Measurements from ENCODE around the gene RNF207.
A peak's percentile ranks its signal among the peaks of the same experiment; 100 is the strongest.

Gene RNF207

DNA sequence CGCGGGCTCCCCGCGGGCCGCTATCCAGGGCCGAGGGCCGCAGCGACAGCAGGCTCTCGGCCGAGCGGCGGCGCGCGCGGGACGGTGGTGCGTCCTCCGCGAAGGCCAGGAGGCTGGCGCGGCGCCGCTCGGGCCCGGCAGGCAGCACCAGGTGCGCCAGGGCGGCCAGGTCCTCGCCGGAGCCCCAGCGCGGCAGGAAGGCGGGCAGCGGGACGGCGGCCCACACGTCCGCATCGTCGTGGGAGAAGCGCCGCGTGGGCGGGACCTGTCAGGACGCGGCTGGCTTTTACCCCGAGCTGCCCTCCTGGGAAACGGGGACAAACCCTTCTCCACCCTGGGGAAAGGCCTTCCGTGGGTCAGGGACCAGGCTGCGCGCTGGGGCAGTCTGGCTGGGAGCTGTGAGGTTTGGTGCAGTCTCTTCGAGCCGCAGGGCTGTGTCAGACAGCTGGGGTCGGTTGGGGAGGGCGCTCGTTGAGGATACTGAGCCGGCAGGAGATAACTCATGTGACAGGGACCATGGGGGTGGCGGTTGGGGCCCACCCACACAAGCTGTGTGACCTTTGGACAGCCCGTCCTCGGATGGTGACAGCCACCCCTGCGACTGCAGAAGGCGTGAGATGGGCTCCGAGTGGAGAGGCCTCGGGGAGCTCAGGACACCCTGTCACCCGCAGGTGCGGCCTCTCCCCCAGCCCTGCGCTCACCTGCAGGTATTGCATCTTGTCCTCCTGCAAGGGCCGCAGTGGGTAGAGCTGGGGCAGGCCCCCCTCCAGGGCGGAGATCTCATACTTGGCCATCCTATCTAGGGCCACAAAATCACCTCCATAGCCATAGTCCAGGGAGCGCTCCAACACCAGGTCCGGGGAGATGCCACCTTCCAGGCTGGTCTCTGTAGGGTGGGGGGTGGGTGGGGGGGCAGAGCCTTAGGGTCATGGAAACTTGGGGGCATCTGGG is 44.1 kb downstream of the RNF207 start:
- DNase-seq (ENCODE audit: low read depth in 2 of 2): no peak

DNA sequence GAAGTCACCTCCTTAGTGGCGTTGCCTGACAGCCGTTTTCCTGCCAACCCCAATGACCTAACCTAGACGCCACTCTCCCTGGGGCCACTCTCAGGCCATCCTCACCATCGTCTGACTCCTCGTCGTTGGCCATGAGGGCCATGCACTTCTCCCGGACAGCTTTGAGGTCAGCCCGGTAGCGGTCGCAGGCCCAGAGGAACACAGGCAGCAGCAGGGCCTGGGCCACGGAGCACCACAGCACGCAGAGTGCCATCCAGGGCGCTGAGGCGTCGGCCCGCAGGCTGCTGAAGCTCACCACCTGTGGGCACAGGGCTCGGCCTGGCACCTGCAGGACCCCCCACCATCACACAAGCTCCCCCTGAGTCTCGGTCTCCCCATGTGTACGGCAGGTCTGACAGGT is 45.3 kb downstream of the RNF207 start:
- DNase-seq (ENCODE audit: low read depth in 2 of 2): no peak

DNA sequence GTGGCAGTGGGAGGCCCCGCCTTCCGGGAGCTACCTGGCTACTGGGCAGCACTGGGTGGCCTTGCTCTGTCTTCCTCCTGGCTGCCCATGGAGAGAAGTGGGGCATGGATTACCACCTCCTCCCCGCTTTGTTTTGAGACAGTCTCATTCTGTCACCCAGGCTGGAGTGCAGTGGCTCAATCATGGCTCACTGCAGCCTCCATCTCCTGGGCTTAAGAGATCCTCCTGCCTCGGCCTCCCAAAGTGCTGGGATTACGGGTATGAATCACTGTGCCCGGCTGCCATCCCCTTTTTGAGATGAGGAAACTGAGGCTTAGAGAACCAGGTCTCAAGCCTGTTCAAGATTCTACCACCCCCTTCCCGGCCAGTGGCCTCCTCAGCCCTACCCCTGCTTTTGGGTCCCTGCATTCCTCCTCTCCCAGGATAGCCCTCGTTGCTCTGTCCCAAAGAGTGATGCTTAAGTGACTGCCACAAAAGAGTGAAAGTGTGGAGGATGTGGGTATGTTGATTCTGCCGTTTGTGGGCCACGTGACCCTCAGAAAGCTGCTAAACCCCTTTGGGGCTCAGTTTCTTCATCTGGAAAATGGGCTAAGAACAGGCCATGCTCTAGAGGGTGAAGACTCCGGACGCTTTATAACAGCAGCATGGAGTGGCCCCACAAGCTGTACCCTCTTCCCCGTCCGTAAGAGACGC is 45.9 kb downstream of the RNF207 start:
- DNase-seq (ENCODE audit: low read depth in 2 of 2): no peak

DNA sequence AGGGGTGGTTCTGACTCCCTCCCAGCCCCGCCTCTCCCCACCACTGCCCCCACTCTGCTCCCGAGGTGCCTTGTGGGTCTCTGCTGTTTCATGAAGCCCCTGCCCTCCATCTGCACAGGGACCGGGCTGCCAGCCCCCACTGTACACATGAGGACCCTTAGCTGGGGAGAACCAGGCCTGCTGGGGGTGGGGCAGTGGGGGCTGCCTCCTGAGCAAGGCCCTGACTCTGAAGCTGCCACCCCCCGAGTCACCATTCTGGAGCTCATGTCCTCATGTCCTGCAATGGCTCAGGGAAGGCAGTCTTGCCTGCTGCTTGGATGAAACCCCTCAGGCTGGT is 46.4 kb downstream of the RNF207 start:
- DNase-seq (ENCODE audit: low read depth in 2 of 2): no peak

DNA sequence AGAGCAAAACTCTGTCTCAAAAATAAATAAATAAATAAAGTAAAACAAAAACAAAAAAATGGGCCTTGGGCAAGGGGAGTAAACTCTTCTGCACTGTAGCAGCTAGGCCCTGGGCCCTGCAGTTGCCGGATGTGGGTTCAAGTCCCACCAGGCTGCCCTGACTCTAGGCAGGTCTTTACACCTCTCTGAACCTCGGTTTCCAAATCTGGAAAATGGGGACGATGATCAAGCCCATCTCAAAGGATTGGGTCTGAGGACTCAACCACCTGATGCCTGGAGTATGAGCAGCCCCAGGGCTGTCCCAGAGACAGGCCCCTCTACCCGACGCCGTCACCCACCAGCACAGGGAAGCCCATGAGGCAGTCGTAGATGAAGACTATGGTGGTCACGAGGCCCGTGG is 47.5 kb downstream of the RNF207 start:
- no peak for DNase-seq (ENCODE audit: low read depth in 2 of 2)

DNA sequence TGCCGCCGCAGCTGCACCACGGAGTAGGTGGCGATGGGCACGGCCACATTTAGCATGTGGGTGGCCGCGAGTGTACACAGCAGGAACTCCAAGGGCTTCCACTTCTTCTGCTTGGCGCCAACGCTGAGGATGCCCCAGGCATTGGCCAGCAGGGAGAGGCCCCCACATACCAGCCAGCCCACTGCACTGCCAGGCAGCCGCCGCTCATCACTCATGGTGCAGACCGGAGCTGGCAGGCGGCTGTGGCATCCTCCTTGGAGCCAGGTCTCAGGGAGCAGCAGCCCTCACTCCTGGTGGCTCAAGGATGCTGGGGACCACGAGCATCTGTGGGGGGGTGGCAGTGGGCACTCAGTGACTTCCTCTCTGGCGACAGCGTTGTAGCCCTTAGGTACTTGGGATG is 48.8 kb downstream of the RNF207 start:
- no peak for DNase-seq (ENCODE audit: low read depth in 2 of 2)

DNA sequence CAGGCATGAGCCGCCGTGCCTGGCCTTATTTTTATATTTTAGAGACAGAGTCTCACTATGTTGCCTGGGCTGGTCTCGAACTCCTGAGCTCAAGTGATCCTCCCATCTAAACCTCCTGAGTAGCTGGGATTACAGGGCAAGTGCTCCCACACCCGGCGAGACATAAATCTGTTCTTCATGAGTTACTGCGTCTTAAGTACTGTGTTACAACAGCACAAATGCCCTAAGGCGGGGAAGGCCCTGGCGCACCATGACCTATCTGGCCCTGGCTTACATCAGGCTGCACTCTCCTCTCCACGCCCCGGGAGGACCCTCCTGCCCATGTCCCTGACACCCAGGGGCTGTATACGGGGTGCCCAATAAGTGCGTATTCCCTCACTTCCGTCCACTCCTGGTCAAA is 50.7 kb downstream of the RNF207 start:
- no peak for DNase-seq (ENCODE audit: low read depth in 2 of 2)

DNA sequence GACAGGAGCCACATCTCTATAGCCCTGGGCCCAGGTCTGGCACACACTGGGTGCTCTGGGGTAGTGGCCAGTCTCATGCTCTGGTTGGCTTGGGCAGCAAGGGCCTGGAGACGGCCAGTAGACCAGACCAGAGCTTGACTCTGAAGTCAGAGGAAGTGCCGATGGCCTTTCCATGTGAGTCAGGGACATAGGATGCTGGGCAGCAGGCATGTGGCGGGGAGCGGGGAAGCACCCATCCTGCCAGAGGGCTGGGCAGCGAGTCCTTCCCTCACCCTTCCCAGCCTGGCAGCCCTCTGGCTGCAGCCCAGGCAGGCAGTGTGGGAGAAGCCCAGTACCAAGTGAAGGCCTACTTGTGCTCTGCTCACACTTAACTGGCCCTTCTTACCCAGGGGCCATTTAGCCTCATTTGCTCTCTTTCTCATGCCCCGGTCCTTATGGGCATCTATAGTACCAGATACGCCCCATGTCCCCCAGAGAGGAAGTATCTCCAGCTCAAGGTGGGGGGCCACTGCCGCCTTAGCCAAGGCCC is 51.7 kb downstream of the RNF207 start:
- DNase-seq (ENCODE audit: low read depth in 2 of 2): no peak

DNA sequence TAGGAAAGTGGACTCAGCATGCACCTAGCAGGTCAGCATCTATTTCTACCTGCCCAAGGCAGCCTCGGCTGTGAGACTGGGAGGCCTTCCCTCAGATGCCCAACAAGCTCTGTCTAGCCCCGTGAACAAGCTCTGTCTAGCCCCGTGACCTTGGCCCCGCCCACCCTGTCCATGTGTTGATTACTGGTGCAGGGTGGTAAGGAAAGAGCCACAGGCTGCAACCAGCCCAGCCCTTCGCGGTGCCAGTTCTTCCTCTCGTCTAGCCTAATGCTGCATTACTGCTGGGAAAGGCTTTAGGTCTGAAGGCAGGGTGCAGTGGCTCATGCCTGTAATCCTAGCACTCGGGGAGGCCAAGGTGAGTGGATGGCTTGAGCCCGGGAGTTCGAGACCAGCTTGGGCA is 52.8 kb downstream of the RNF207 start:
- no peak for DNase-seq (ENCODE audit: low read depth in 2 of 2)

DNA sequence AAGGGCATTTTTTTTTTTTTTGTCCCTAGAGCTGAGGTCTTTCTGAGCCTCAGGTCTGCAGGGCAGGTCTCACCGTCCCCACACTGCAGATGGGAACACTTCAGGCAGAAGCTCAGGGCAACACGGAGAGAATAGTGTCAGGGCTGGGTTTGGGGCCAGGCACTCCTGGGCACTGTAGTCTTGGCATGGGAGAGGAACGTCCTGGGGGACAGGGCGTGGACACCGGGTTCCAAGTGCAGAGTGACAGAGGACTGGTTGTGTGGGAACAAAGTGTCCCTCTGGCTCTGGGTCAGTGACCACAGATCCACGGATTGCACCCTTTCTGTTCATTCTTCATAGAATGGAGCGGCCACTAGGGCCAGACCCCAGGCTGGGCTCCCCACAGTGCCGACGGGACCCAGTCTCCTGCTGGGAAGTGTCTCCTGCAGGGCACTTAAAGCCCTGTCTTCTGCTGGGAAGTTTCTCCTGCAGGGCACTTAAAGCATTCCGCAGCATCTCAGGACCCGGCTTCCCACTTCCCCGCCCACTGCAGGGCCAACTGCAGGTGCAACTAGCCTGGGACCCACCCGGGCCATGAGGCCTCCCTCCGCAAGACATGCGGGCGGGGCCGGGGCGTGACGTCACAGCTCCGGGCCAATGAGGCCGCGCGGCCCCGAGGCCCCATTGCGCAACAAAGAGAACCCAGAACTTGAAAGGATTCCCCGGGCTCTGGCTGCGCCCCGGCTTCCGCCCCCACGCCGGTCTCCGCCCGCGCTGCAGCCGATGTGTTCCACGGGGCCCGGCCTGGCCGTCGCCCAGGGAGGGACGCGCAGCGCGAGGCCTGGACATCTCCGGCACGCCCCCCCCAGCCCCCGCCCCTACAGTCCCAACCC is 53.8 kb downstream of the RNF207 start:
- DNase-seq (ENCODE audit: low read depth in 2 of 2): peak; percentile 57 to 58

DNA sequence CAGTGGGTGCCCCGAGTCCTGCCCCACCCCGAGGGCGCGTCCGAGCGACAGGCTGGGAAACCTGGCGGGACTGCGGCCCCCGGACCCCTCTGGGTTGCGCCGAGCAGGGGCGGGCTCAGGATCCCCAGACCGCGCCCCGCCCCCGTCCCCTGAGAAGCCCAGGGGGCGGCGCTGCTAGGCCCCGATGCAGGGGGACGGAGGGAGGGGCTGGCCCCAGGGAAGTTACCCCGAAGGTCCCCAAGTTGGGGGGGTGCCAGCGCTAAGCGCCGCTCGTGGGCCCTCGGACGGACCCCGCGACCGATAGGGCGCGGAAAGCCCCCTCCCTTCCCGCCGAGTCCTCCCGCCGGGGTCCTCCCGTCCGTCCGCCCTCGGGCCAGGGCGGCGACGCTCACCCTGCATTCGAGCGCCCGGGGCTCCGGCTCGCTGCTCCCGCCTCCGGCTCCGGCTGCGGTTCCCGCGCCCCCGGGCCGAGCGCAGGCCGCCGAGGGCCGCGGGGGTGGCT is 54.6 kb downstream of the RNF207 start:
- no peak for DNase-seq (ENCODE audit: low read depth in 2 of 2)

DNA sequence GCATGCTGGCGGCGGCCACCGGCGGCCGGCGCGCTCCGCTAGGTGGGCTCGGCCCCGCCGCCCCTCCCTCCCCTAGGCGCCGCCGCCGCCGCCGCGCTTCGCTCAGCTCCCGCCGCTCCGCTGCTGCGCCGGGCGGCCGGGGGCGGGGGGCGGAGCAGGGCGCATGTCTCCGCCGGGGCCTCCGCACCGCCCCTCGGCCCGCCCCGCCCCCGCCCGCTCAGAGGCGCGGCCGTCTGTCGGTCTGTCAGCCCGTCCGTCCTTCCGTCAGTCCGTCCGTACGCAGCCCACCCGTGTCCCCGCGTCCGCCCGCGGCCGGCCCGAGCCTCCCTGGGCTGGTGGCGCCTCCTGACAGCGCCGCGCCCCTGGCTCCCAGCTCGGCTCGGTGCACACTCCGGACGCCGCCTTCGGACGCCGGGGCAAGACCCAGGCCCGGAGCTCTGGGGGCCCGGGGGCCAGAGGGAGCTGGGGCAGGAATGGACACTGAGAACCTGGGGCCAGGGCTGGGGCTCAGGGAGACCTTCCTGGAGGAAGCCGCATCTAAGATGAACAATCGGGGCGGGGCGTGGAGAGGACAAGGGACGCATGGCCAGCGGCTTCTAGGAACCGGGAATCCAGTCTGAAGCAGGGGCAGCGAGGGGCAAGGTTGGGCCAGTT is 55.2 kb downstream of the RNF207 start, which contains the start of gene GPR153:
TSS of gene GPR153 (minus strand) at position 138 of the 654 bp plus-strand sequence. CDS start 6,193 bp downstream, outside the sequence.
- DNase-seq (ENCODE audit: low read depth in 2 of 2): no peak

DNA sequence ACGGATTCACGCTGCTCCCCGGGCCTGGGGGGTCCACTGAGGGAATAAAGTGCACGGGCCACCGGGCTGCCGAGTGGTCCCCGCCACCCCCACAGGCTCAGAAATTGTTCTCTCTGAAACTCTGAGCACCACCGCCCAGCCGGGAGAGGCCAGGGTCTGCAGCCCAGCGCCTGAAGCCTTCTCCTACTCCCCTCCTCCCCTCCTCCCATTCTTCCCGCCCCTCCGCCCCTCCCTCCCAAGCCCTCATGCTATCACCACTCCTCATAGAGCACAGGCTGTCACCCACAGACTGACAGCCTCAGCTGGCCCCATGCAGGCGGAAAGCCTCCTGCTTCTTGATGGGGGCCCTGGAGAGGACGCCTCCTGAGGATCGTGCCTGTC is 55.7 kb downstream of the RNF207 start:
- DNase-seq (ENCODE audit: low read depth in 2 of 2): no peak

DNA sequence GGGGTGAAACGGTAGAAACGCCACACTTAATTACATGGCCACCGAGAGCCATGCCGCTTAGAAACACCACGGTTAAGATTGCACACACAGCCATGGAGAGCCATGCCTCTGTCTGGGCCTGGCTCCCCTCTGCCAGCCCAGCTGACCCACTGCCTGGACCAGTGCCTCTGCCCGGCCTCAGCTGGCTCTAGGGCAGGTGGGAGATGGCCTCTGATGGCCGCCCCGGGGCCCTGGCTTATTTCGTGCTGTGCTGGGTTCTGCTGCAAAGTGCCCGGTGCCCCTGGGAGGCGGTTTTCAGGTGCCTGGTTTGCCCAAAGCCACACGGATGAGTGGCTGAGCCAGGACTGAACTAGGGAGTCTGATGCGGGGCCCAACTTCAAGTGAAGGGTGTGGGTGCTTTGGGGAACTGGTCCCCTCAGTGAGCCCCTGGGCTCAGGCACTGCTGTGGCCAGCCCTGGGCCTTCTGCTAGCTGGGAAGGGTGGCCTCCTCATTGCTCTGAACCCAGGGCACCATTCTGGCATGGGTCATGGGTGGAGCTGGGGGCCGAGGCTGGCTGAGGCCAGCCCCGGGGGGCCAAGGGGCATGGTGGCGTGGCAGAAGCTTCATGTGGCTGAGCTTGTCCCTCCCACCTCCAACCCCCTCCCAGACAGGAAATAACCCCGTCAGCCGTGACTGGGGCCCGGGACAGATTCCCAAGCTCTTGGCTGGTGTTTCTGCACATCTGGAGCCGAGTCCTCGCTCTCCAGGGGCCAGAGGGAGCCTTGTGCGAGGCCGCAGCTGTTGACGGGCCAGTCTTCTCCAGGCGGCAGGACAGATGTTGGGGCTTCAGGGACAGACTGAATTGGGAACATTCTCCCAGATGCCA is 56.9 kb downstream of the RNF207 start:
- DNase-seq (ENCODE audit: low read depth in 2 of 2): no peak

DNA sequence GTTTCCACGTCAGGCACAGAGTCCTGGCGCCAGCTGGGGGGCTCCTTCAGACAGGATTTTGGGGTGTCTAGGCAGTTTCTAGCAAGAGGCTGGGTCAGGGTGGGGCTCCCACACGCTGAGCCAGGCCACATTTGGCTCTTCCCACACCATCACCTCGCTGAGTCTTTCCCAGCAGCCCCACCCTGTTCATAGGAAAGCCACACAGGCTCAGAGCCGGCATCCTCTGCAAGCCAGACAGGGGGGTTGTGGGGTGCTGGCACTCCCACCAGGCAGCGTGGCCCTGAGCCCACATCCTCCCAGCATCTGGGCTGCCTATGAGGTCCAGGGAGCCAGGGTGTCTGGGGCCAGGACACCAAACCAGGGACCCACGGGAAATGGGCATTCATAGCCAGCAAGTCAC is 57.8 kb downstream of the RNF207 start:
- no peak for DNase-seq (ENCODE audit: low read depth in 2 of 2)

DNA sequence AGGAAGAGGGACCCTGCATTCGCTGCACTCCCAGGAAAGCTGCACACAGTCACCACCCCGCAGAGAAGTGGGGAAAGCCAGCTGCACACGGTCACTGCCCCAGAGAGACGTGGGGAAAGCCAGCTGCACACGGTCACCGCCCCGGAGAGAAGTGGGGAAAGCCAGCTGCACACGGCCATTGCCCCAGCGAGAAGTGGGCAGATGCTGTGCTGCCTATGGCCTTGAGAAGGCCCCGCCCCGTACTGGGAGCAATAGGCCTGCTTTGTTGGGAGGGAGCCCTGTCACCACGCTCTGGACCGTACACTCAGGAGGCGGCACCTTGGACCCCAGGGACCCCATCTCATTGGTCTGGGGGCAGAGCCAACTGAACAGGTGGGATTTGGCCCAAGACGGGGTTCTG is 59.2 kb downstream of the RNF207 start:
- DNase-seq (ENCODE audit: low read depth in 2 of 2): no peak

DNA sequence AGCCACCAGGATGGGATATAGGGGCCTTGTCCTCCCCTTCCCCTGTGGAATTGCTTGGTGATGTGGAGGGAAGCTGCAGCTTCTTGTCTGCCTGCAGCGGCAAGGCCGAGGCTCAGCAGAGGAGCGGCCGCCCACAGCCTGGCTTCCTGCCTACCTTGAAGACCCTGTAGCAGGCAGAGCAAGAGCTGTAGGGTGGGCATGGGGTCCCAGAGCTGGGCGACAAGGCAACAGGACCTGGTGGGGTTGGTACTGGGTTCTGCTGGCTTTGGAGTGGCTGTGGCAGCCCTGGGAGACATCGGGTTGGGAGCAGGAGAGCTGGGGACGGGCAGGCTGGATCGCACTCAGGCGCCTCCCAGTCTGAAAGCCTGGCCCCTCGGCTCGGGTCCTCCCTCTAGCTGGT is 60.7 kb downstream of the RNF207 start:
- no peak for DNase-seq (ENCODE audit: low read depth in 2 of 2)

DNA sequence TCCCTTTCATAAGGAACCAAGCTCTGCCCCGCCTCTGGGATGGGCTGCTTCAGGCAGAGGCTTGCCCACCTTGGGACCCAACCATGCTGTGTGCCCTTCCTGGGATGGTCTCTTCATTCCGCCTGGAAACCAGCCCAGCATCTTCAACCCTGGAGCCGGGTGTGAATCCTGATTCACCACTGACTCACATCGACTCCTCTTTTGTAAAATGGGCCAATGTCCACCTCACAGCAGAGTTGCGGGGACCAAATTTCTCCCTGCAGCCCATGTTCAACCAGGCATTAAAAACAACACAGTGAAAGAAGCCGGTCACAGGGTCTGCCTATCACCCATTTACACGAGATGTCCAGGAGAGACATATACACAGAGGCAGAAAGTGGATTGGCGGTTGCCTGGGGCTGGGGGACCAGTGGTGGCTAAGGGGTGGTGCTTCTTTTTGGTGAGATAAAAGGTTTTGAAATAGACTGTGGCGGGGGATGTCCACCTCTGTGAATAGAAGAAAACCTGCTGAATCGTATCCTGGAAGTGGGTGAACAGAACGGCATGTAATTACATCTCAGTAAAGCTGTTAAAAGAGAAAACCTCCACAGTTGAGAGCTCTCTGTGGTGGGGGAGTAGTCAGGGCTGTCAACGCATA is 61.9 kb downstream of the RNF207 start:
- DNase-seq (ENCODE audit: low read depth in 2 of 2): no peak

DNA sequence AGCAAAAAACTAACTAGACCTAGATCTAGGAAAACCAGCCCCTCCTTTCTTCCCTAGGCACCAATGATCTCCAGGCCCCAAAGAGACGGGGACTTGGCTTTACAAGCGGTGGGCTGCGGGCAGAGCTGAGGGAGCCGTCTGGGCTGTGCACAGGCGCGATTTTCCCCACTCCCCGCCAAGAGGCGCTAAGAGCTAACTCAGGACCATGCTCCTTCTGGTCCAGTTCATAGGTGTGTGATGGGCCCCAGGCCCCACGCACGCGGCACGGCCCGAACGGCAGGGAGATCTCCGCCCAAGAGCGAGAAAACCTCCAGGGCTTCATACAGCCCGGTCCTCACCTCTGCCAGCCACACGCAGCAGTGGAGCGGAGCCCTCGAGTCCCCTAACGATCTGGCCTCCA is 62.5 kb downstream of the RNF207 start:
- no peak for DNase-seq (ENCODE audit: low read depth in 2 of 2)

DNA sequence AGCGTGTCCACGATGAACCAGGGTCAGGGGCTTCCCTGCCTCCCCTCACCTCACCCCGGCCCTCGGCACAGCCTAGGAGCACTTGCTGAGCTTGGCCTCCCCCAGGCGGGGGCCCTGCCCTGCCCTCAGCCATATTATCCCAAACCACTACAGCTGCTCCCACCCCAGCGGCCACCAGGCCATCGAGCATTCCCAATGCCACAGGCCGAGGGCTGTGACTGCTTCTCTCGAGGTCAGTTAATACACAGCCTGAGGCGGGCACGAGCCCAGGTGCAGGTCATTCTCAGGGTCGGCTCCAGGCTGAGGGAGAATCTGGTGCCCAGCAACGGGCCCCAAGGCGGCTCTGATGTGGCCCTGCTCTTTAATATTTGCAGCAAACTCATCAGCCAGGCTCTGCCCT is 63.4 kb downstream of the RNF207 start:
- no peak for DNase-seq (ENCODE audit: low read depth in 2 of 2)
